ENCODE data around the gene GNAI3.

Gene GNAI3

GRCh38 chr1:109570414-109570813, 22.0 kb downstream of the GNAI3 start:
- TF ChIP-seq TEAD4 (IDR thresholded peaks at IDR 0.05): 0 out of 2 replicates have a peak, but pooled peaks have one; percentile 42
- no peak for TF ChIP-seq REST (IDR thresholded peaks at IDR 0.05; ENCODE audit: low read depth)
- TF ChIP-seq TAF1 (IDR thresholded peaks at IDR 0.05; ENCODE audit: low read depth): no peak
- TF ChIP-seq CEBPB (IDR thresholded peaks at IDR 0.05): peak; percentile 24; the same call in 1 of the 2 replicates

- no peak for TF ChIP-seq YY1 (IDR thresholded peaks at IDR 0.05; ENCODE audit: low read depth)
- no peak for TF ChIP-seq TEAD4 (IDR thresholded peaks at IDR 0.05)
- no peak for TF ChIP-seq FOXM1 (IDR thresholded peaks at IDR 0.05; ENCODE audit: borderline replicate concordance, low read depth)
- no peak for TF ChIP-seq USF1 (IDR thresholded peaks at IDR 0.05)
- TF ChIP-seq EGR1 (IDR thresholded peaks at IDR 0.05): no peak
- no peak for TF ChIP-seq CEBPB (IDR thresholded peaks at IDR 0.05)
- TF ChIP-seq EP300 (IDR thresholded peaks at IDR 0.05; ENCODE audit: borderline replicate concordance): no peak
- no peak for TF ChIP-seq ZBTB7A (IDR thresholded peaks at IDR 0.05; ENCODE audit: low read depth)
- no peak for TF ChIP-seq MAX (IDR thresholded peaks at IDR 0.05)
Measured at GRCh38 chr1:109573785-109574184, 25.4 kb downstream of the GNAI3 start.

- TF ChIP-seq YY1 (IDR thresholded peaks at IDR 0.05; ENCODE audit: low read depth): no peak
- no peak for TF ChIP-seq FOXM1 (IDR thresholded peaks at IDR 0.05; ENCODE audit: borderline replicate concordance, low read depth)
- no peak for TF ChIP-seq NFIC (IDR thresholded peaks at IDR 0.05)
- no peak for TF ChIP-seq EP300 (IDR thresholded peaks at IDR 0.05; ENCODE audit: borderline replicate concordance)
- TF ChIP-seq REST (IDR thresholded peaks at IDR 0.05; ENCODE audit: low read depth): no peak
Measured at GRCh38 chr1:109578947-109579443, 30.6 kb downstream of the GNAI3 start.

GRCh38 chr1:109579491-109579890, 31.1 kb downstream of the GNAI3 start:
- no peak for TF ChIP-seq TAF1 (IDR thresholded peaks at IDR 0.05; ENCODE audit: low read depth)
- TF ChIP-seq CEBPB (IDR thresholded peaks at IDR 0.05): no peak
- no peak for TF ChIP-seq RAD21 (IDR thresholded peaks at IDR 0.05; ENCODE audit: low read depth)
- TF ChIP-seq MAX (IDR thresholded peaks at IDR 0.05): no peak
- no peak for TF ChIP-seq CREB1 (IDR thresholded peaks at IDR 0.05; ENCODE audit: low read depth)
- TF ChIP-seq EP300 (IDR thresholded peaks at IDR 0.05; ENCODE audit: borderline replicate concordance): no peak
- TF ChIP-seq ZBTB7A (IDR thresholded peaks at IDR 0.05; ENCODE audit: low read depth): no peak
- TF ChIP-seq NFIC (IDR thresholded peaks at IDR 0.05): no peak
- no peak for TF ChIP-seq EGR1 (IDR thresholded peaks at IDR 0.05)
- TF ChIP-seq REST (IDR thresholded peaks at IDR 0.05; ENCODE audit: low read depth): no peak
- no peak for TF ChIP-seq YY1 (IDR thresholded peaks at IDR 0.05; ENCODE audit: low read depth)

GRCh38 chr1:109582021-109582420, 33.6 kb downstream of the GNAI3 start:
- TF ChIP-seq EGR1 (IDR thresholded peaks at IDR 0.05): no peak
- TF ChIP-seq RAD21 (IDR thresholded peaks at IDR 0.05; ENCODE audit: low read depth): no peak
- TF ChIP-seq TCF12 (IDR thresholded peaks at IDR 0.05; ENCODE audit: low read depth): no peak
- TF ChIP-seq ZBTB7A (IDR thresholded peaks at IDR 0.05; ENCODE audit: low read depth): no peak
- no peak for TF ChIP-seq CEBPB (IDR thresholded peaks at IDR 0.05)
- no peak for TF ChIP-seq NFIC (IDR thresholded peaks at IDR 0.05)
- TF ChIP-seq USF1 (IDR thresholded peaks at IDR 0.05): no peak
- TF ChIP-seq TAF1 (IDR thresholded peaks at IDR 0.05; ENCODE audit: low read depth): no peak
- no peak for TF ChIP-seq EP300 (IDR thresholded peaks at IDR 0.05; ENCODE audit: borderline replicate concordance)
- no peak for TF ChIP-seq TEAD4 (IDR thresholded peaks at IDR 0.05)
- no peak for TF ChIP-seq FOXM1 (IDR thresholded peaks at IDR 0.05; ENCODE audit: borderline replicate concordance, low read depth)
- no peak for TF ChIP-seq REST (IDR thresholded peaks at IDR 0.05; ENCODE audit: low read depth)
- no peak for TF ChIP-seq CREB1 (IDR thresholded peaks at IDR 0.05; ENCODE audit: low read depth)
- TF ChIP-seq YY1 (IDR thresholded peaks at IDR 0.05; ENCODE audit: low read depth): no peak

Measured in Ishikawa (cell line).